GM23338 (cell line): ENCODE results near the gene GKN1. TPM values are rescaled to one million over a fixed set of nuclear protein-coding genes. Genes with fewer than 3 reads are reported as not detected.

ENCODE experiments used
- ATAC-seq: fragments of 200-7000 bp; cut with Tn5 transposase; 3 replicates; pipeline ENCODE4 v1.9.1; 2020
- DNase-seq: peaks from one replicate; pipeline ENCODE4 v3.0.0-alpha.2; 2015; ENCODE audit warnings: low spot score
- H2AFZ ChIP-seq: fragments of 200-600 bp; sonication (generic); 2 replicates; pipeline ENCODE4 v1.8.0; 2016; ENCODE audit warnings: antibody characterized with exemption, mild to moderate bottlenecking, moderate library complexity
- H3F3A ChIP-seq: fragments of 200-600 bp; sonication (generic); replicated peaks from 2 replicates; pipeline ENCODE4 v1.8.0; 2017; ENCODE audit warnings: antibody characterized with exemption, mixed run types, low read depth
- H3K27ac ChIP-seq: fragments of 200-600 bp; sonication (generic); 2 replicates; pipeline ENCODE4 v1.6.1; 2016; ENCODE audit warnings: low read depth
- H3K27me3 ChIP-seq: fragments of 200-600 bp; sonication (generic); 2 replicates; pipeline ENCODE4 v1.8.0; 2016; ENCODE audit warnings: mild to moderate bottlenecking, mixed run types, moderate library complexity; ENCODE audit not compliant: insufficient read depth
- H3K36me3 ChIP-seq: fragments of 200-600 bp; sonication (generic); 2 replicates; pipeline ENCODE4 v1.8.0; 2016; ENCODE audit warnings: mild to moderate bottlenecking; ENCODE audit not compliant: insufficient read depth
- H3K4me1 ChIP-seq: fragments of 200-600 bp; sonication (generic); 2 replicates; pipeline ENCODE4 v1.8.0; 2016; ENCODE audit warnings: mild to moderate bottlenecking, moderate library complexity; ENCODE audit not compliant: insufficient read depth
- H3K4me2 ChIP-seq: fragments of 200-600 bp; sonication (generic); 2 replicates; pipeline ENCODE4 v1.7.1; 2017; ENCODE audit warnings: mixed run types
- H3K4me3 ChIP-seq: fragments of 200-600 bp; sonication (generic); 2 replicates; pipeline ENCODE4 v1.6.1; 2016; ENCODE audit warnings: mixed run types
- H3K79me2 ChIP-seq: fragments of 200-600 bp; sonication (generic); replicated peaks from 2 replicates; pipeline ENCODE4 v1.8.0; 2017; ENCODE audit warnings: mild to moderate bottlenecking; ENCODE audit not compliant: insufficient read depth
- H3K9me2 ChIP-seq: fragments of 200-600 bp; sonication (generic); 2 replicates; pipeline ENCODE4 v1.8.0; 2017; ENCODE audit not compliant: insufficient read depth
- H4K20me1 ChIP-seq: fragments of 200-600 bp; sonication (generic); replicated peaks from 2 replicates; pipeline ENCODE4 v1.8.0; 2017; ENCODE audit warnings: mild to moderate bottlenecking; ENCODE audit not compliant: insufficient read depth
- H3K27ac Mint-ChIP-seq: 2 replicates; pipeline ENCODE4 v1.8.0; 2020; ENCODE audit warnings: inconsistent platforms, mild to moderate bottlenecking, moderate library complexity, mixed read lengths
- H3K27me3 Mint-ChIP-seq: 3 replicates; pipeline ENCODE4 v1.8.0; 2022; ENCODE audit warnings: low read depth, mild to moderate bottlenecking, moderate library complexity, mixed read lengths, inconsistent platforms; ENCODE audit not compliant: insufficient read depth, poor library complexity
- H3K36me3 Mint-ChIP-seq: 3 replicates; pipeline ENCODE4 v1.8.0; 2021; ENCODE audit warnings: low read depth, mild to moderate bottlenecking, inconsistent platforms, moderate library complexity, mixed read lengths
- H3K4me1 Mint-ChIP-seq: 3 replicates; pipeline ENCODE4 v1.8.0; 2020; ENCODE audit warnings: mild to moderate bottlenecking, inconsistent platforms, mixed read lengths
- H3K4me3 Mint-ChIP-seq: 3 replicates; pipeline ENCODE4 v1.8.0; 2021; ENCODE audit warnings: moderate library complexity, mild to moderate bottlenecking, inconsistent platforms, mixed read lengths
- H3K9me3 Mint-ChIP-seq: 3 replicates; pipeline ENCODE4 v1.8.0; 2020; ENCODE audit warnings: moderate library complexity, mild to moderate bottlenecking, inconsistent platforms, mixed read lengths
- EZH2 ChIP-seq: fragments of 200-600 bp; sonication (generic); IDR thresholded peaks from one replicate; pipeline ENCODE4 v1.8.0; 2017; ENCODE audit warnings: antibody characterized with exemption, mild to moderate bottlenecking, low read depth; ENCODE audit not compliant: unreplicated experiment
- POLR2AphosphoS5 ChIP-seq: IDR thresholded peaks from 2 replicates; pipeline ENCODE4 v1.6.1; 2016; ENCODE audit warnings: antibody characterized with exemption, low read depth
- REST ChIP-seq: IDR thresholded peaks from one replicate; pipeline ENCODE4 v1.6.1; 2018; ENCODE audit warnings: antibody characterized with exemption; ENCODE audit not compliant: unreplicated experiment
- STAT1 ChIP-seq: IDR thresholded peaks from one replicate; pipeline ENCODE4 v1.6.1; 2016; ENCODE audit warnings: antibody characterized with exemption; ENCODE audit not compliant: unreplicated experiment
- ZNF331 ChIP-seq: fragments of 250-450 bp; sonication (Bioruptor Pico); IDR thresholded peaks from 2 replicates; pipeline ENCODE4 v1.5.0; 2020; ENCODE audit warnings: low read depth, mild to moderate bottlenecking, moderate library complexity
- ZNF462 ChIP-seq: fragments of 250-450 bp; sonication (Bioruptor Pico); IDR thresholded peaks from 2 replicates; pipeline ENCODE4 v1.5.0; 2020; ENCODE audit warnings: mild to moderate bottlenecking, moderate library complexity
- polyA plus RNA-seq: library from polyadenylated mRNA; unstranded; fragments of >200 nt; fragmentation: Nextera tagmentation; extraction: Ambion mirVana; gene quantifications from 2 replicates; pipeline ENCODE4 v1.2.1, GENCODE V29; 2016
- total RNA-seq: library from RNA; depleted of rRNA; stranded (reverse); fragments of >200 nt; shearing (Covaris generic); gene quantifications from 2 replicates; pipeline ENCODE4 v1.2.3, GENCODE V29; 2014

The GKN1 gene
- total and polyA plus RNA-seq, 2 experiments from 2014 or later, result not detected

- TF ChIP-seq REST (no peak), POLR2AphosphoS5 (no peak)
Measured at GRCh38 chr2:68935471-68935870, 39.0 kb upstream of the GKN1 start (continued).

- peaks cover 5% of the 10 kb centered on the region; the same call in 2 of the 3 replicates for H3K9me3 Mint-ChIP-seq
- DNase-seq (no peak), ATAC-seq (no peak)
- Histone ChIP-seq H2AFZ (no peak overlapping the region), H3K9me2 (0 out of 2 replicates have a peak, but pooled peaks cover 4% of the 10 kb centered on the region), H3K27me3 (no peaks in the 10 kb centered on the region), H3K36me3 (no peaks in the 10 kb centered on the region), H4K20me1 (no peaks in the 10 kb centered on the region), H3K4me2 (no peak overlapping the region), H3K27ac (no peak overlapping the region), H3K4me1 (no peaks in the 10 kb centered on the region), H3K4me3 (no peak overlapping the region), H3K79me2 (no peaks in the 10 kb centered on the region), H3F3A (no peaks in the 10 kb centered on the region)
- no peak overlapping the region for H3K27ac Mint-ChIP-seq
- no peak overlapping the region for H3K4me3 Mint-ChIP-seq
- no peaks in the 10 kb centered on the region for H3K36me3 Mint-ChIP-seq
- H3K27me3 Mint-ChIP-seq, result no peaks in the 10 kb centered on the region
- H3K4me1 Mint-ChIP-seq, result no peaks in the 10 kb centered on the region
- TF ChIP-seq STAT1, result no peak
- no peak for TF ChIP-seq REST
- TF ChIP-seq ZNF331, result no peak
- no peak for TF ChIP-seq EZH2
- no peak for TF ChIP-seq POLR2AphosphoS5
- TF ChIP-seq ZNF462 (CRISPR knock-in tag), result no peak
Measured at GRCh38 chr2:68936427-68936826, 38.0 kb upstream of the GKN1 start.
